HG03520 (cell line): ENCODE data around the gene MIOS.

Experiments used
- ATAC-seq: cut with Tn5 transposase; IDR thresholded peaks from one replicate; pipeline ENCODE4 v1.9.1; 2021; ENCODE audit warnings: mild to moderate bottlenecking, moderate library complexity; ENCODE audit not compliant: unreplicated experiment

The MIOS gene

GRCh38 chr7:7581531-7582179 is 15.0 kb downstream of the MIOS start:
- ATAC-seq, result no peak

- ATAC-seq, result no peak
Observed at GRCh38 chr7:7582596-7582995, 15.9 kb downstream of the MIOS start.

DNA sequence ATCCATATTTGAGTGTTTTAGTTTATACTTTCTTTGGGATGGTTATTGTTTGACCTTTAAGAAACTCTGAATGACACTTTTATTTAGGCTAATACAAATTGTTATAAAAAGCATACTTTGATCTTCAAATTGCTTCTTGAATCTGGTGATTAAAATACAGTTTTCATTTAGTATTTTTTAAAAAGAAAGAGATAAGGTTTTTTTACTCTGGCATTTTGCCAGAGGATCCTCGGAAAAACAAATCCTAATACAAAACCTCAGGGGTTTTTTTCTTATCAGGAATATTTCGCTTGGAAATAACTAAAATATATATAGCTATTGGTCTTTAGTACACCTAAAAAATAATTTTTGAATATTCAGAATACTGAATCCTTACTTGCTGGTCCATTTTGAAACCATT is 17.0 kb downstream of the MIOS start:
- no peak for ATAC-seq

DNA sequence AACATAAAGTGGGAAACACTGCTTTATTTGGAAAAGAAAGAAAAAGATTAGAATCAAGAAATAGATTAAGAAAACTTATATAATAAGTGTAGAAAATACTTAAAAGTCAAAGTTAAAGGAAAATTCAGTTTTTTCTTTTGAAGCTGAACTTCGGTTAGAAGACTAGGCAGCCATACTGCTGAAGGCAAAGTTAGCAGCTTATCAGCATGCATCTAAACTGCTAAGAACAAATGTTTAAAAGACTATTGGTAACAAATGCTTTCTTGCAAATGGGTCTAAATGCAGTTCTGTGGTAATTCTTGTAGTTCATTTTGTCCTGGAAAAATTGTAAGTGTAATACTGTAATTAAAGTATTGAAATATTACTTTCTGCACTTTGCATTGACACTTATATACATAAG is 18.0 kb downstream of the MIOS start:
- no peak for ATAC-seq

- ATAC-seq, result no peak
Observed at GRCh38 chr7:7585241-7585928, 18.7 kb downstream of the MIOS start.

DNA sequence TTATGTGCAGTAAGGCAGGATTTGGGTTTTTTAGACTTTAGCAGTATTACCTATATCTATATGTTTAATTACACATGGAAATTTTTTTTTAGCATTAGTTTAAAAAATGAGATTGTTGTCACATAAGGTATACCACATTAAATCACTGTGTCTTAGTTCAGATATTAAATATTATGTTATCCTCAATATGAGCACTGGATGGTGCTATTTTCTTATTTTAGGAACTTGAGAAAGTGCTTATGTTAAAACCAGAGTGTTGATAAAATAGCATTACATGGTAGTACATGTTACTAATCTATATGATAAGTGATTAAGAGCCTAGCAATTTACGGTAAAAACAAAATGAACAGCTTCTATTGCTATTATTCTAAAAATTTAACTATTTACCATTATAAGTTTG is 28.8 kb downstream of the MIOS start:
- ATAC-seq, result no peak

DNA sequence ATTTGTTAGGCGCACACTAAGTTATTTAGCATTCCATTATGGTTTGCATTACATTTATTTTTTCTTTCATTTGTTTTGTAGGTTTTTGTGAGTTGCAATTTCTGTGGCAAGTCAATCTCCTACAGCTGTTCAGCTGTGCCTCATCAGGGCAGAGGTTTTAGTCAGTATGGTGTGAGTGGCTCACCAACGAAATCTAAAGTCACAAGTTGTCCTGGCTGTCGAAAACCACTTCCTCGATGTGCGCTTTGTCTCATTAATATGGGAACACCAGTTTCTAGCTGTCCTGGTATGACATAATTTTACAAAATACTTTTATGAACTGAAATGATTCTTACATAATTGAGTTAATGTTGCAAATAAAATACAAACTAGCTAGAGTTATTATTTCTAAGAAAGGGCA is 29.5 kb downstream of the MIOS start:
- ATAC-seq, result no peak

GRCh38 chr7:7607010-7607409 is 40.3 kb downstream of the MIOS start:
- no peak for ATAC-seq

DNA sequence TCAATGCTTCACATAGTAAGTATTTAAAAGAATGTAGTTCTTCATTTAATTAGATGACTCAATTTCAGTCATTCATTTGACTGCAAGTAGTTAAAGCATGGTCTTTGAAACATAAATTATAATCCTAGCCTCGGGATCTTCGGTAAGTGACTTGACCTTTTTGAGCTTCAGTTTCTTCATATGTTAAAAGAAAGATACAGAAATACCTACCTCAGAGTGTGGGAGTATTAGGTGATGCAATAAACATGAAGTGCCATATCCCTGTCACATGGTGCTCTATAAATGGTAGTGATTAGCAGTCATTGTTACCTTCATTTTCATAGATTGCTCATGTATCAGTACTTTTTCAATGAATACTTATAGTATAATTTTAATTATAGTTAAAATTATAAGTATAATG is 42.6 kb downstream of the MIOS start:
- no peak for ATAC-seq

GRCh38 chr7:7612519-7612918 is 45.8 kb downstream of the MIOS start:
- no peak for ATAC-seq

DNA sequence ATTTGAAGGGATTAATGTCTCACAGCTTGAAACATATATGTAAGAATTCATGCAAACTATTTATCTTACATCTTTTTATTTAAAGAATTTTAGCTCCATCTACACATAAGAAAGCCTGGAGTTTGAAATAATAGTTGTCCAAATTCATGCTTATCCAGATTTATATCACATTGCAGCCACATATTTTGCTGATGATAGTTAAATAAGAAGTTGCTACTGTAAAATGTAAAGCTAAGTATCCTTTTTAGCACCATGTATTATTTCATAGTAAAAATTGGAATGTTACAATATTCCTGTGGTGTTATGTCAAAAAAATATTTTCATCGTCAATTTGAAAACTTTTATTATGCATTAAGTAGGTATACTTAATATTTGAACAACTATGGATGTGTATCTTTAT is 46.5 kb downstream of the MIOS start:
- no peak for ATAC-seq

DNA sequence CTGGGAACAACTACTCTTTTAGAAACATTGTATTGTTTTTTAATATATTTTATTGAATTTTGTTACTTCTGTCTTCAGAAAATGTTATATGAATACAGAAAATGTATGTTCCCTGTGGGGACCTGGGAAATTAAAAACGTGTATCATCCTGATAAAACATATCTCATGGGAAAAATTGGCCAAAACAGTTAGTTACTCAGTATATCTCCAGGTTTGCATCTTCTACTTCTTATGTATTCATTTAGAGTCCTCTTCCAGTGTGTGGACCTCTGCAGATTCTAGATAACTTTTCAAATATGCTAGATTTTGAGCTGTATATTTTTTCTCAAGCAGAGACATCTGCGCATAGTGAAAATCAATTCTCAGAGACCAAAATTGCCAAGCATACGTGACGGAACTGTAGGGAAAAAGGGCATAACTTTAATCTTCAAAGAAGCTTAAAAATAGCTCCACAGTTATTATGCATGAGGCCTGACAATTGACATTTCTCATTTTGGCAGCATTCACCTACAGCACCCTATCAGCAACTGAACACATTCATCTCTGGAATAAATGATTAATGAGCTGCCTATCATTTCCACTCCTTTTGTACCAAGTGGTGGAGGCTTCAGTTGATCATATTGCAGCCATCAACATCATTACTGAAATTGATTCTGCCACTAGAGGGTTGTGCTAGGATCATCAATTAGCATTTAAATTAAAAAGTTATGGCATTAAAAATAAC is 47.5 kb downstream of the MIOS start:
- ATAC-seq, result no peak

- ATAC-seq, result no peak
Observed at GRCh38 chr7:7617550-7617949, 50.9 kb downstream of the MIOS start.

- no peak for ATAC-seq
Observed at GRCh38 chr7:7618410-7618809, 51.7 kb downstream of the MIOS start.

DNA sequence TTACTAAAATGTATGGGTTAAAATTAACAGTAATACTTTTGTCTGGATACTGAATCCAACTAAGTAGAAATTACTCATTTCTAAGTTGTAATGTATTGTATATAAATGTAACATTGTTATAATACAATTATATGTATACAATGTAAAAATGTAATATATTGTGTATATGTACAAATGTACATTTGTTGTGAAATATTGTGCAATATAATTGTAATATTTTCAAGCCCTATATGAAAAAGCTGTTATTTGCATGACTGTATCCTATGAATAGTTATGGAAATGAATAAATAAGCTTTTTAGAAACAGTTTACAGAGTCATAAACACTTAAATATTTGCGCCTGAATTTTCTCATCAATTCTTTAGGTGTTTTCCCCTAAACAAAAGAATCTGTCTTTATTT is 53.6 kb downstream of the MIOS start:
- ATAC-seq, result no peak

GRCh38 chr7:7620644-7621210 is 54.0 kb downstream of the MIOS start:
- no peak for ATAC-seq

DNA sequence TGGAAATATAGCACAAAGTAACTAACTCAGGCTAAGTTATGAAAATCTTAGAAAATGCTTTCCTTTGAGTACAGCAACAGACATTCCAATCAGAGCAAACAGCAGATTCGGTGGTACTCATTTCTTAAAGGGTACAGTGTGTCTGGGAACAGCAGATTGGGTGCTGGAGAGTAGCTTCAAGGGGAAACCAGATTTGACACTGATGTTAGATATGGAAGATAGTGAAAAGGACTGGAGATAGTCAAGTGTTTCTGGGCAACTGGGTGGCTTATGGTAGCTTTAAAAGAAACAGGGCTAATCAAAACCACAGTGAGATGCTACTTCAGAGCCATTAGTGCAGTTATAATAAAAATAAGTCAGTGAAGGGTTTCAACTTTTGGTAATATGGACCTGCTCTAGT is 61.8 kb downstream of the MIOS start:
- ATAC-seq, result no peak

DNA sequence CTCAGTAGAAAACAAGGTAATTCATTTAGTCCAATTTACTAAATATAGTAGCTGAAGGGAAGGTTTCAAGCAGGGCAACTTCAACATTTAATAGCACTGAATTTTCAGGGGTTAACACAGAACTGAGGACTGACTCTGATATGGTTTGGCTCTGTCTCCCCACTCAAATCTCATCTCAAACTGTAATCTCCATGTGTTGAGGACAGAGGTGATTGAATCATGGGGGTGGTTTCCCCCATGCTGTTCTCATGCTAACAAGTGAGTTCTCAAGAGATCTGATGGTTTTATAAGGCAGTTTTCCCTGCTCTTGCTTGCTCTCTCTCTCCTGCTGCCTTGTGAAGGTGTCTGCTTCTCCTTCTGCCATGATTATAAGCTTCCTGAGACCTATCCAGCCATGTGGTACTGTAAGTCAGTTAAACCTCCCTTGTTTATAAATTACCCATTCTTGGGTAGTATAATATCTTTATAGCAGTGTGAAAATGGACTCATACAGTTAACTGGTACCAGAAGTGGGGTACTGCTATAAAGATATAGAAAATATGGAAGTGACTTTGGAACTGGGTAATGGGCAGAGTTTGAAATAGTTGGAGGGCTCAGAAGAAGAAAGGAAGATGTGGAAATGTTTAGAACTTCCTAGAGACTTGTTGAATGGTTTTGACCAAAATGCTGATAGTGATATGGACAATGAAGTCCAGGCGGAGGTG is 64.1 kb downstream of the MIOS start:
- ATAC-seq, result no peak

DNA sequence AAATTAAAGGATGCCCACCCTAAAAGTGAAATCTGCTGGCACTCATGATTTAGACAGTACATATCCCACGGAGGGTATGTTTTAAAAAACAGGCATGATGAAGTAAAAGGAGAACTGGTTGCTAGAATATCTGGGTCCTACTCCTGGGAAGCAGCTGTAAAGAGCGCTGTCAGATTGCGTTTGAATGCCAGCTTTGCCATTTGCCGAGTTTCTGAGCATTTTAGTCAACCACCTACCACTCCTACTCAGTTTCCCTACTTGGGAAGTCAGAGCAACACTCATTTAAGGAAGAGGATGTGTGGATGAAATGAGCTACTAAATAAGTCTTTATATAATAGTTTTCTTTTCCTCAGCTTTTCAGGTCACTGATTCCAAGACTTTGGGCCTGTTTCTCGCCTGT is 72.7 kb downstream of the MIOS start:
- no peak for ATAC-seq

DNA sequence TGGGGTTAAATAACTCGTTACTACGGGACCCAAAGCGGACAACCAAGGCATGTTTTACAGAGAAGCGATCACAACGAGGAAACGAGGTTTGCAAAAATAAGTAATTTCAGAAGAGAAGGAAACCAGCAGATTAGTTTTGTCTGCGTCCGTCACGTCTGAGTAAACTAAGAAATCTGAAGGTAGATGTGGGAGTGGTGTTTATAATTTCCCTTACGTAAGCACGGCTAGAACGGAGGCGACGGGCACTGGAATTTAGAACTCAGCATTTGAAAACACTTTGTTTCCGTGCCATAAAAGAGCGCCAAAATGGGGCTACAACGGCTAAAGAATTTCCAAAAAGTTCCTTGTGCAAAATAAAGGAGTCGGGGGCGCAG is 73.2 kb downstream of the MIOS start:
- no peak for ATAC-seq
